NCI-H524 treated with DMSO at 0.1 percent for 48 hours (cell line): ENCODE measurements around the gene ABCA2.

Source experiments
- DNase-seq: peaks from one replicate; lab custom pipeline; 2025; lab: John Stamatoyannopoulos, UW

ABCA2 gene

GRCh38 chr9:137027369-137028262, at the start of gene ABCA2:
Gene ABCA2 (minus strand): TSS chr9:137028237. CDS start chr9:137028140, 97 bp downstream.
- no peak for DNase-seq

- no peak for DNase-seq
Observed at GRCh38 chr9:137077010-137077747, 49.1 kb upstream of the ABCA2 start, which contains the start of gene UAP1L1. Gene UAP1L1 (plus strand): TSS chr9:137077517. CDS start chr9:137077533, 16 bp downstream.

GRCh38 chr9:137076636-137077009, 48.6 kb upstream of the ABCA2 start:
- no peak for DNase-seq

- DNase-seq, result no peak
Observed at GRCh38 chr9:137075275-137075775, 47.3 kb upstream of the ABCA2 start.

DNA sequence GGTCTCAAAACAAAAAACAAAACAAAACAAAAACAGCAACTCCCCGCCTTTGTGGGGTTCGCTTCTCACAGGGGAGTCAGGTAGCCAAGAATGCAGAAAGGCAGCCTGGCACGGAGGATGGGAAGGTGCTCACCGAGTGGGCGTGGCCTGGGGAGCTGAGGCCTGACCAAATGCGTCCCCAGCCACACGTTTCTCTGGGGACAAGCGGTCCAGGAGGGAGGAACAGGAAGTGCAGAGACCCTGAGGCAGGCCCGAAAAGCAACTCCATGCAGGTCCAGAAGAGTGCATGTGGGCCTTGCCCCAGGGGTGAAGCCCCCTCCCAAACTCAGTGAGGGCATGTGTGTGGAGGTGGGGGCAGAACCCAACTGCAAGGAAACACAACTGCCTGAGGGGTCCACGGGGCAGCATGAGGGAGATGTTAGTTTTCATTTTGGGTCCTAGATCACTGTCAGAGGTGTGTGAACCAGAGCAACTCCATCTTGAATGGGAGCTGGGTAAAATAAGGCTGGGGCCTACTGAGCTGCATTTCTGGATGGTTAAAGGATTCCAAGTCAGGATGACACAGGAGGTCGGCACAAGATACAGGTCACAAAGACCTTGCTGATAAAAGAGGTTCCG, 46.7 kb upstream of the ABCA2 start:
- DNase-seq, result no peak

- DNase-seq, result no peak
Observed at GRCh38 chr9:137073992-137074399, 46.0 kb upstream of the ABCA2 start.

GRCh38 chr9:137071282-137071681, 43.2 kb upstream of the ABCA2 start:
- DNase-seq, result no peak

GRCh38 chr9:137070906-137071275, 42.9 kb upstream of the ABCA2 start:
- DNase-seq, result no peak

DNA sequence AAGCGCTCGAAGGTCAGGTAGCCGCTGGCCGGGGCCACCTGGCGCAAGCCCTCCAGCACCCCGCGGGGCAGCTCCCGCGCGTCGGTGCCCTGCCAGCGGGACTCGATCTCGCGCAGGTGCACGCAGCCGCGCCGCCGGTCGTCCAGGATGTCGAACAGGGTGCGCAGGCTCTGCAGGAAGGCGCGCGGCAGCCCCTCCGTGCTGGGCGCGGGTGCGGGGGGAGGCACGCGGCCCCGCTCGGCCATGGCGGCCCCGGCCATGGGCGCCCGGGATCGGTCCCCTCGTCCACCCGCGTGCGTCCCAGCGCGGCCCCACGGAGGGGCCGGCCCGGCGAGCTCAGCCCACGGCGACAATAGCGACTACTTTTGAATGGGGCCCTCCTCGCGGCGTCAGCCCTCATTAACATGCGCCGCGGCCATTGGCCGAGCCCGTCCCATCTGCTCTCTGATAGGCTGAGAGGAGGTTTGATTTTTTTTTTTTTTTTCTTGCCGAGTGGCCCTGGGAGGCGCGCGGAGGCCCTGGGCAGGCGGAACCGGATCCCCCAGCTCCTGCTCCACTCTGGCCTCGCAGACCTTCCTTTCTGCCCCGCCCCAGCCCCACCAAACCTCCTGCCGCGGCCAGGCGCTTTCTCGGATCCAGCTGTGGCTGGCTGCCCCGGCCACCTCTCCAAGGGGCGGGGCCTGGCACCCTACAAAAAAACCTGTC, 42.3 kb upstream of the ABCA2 start, which contains the start of gene SAPCD2:
TSS of gene SAPCD2 (minus strand) at position 357 of the 705 bp plus-strand sequence. CDS start at position 260, 97 bp downstream.
- peak; percentile 80 for DNase-seq

DNA sequence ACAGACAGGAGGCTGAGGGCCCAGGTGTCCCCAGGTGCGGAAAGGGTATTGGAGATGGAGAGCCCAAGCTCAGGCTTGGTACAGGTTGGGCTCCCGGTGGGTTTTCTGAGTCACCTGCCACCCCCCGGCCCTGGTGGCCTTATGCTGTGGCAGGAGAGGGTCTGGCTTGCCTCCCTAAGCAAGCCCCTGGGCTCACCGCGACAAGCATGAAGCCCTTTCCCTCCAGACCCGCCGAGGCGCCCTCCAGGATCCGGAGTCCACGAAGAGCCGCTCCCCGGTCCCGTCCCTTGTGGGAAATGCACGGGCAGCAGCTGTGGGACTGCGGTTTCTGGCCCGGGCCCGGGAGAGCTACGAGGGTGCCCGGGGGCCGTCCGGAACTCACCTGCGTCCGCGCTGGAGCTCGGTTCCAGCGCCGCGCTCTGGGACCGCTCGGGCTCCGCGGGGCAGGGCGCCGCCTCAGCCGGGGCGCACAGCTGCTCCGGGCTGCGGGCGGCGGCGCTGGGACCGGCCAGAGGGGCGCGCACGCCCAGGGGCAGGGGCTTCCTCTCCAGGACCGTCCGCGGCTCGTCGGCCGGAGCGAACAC, 41.6 kb upstream of the ABCA2 start:
- no peak for DNase-seq

DNA sequence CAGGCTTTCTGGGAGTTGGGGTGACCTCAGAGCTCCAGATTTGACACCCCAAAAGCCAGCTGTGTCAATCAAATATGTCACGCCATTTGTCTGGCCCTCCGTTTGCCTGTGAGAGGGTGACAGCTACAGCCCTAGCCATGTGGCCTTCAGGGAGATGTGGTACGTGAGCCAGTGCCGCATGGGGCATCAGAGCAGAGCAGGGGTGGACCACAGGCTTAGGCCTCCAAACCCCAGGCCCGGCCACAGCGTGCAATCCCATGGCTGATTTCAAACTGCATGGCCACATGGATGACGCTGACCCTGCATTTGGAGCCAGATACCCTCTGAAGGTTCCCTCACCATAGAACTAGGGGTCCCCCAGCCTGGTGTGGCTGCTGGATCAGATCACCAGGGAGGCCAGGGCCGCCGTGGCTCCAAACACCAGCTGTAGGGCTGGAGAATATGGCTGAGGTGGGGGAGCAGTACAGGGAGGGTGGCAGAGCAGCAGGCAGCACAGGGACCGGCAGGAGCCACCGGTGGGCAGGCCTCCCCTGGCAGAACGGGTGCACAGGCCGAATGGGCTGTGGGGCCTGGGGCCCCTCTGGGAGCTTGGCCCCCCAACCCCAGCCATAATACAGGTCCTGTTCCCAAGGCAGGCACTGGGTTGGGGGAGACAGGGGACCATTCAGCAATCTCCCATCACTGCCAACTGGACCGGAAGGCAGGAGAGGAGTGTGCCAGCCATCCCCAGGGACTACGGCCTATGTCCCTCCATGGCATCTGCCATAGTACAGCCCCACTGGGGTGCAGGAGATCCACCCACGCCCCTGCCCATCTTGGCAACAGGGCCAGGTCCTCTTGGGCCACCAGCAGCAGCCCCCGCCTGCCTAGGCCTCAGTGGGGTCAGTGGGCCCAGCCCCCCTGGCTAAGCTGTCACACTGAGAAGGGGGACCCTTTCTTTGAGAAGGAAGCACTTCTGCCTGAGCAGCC, 40.8 kb upstream of the ABCA2 start:
- no peak for DNase-seq

- no peak for DNase-seq
Observed at GRCh38 chr9:137067860-137068538, 40.0 kb upstream of the ABCA2 start.

DNA sequence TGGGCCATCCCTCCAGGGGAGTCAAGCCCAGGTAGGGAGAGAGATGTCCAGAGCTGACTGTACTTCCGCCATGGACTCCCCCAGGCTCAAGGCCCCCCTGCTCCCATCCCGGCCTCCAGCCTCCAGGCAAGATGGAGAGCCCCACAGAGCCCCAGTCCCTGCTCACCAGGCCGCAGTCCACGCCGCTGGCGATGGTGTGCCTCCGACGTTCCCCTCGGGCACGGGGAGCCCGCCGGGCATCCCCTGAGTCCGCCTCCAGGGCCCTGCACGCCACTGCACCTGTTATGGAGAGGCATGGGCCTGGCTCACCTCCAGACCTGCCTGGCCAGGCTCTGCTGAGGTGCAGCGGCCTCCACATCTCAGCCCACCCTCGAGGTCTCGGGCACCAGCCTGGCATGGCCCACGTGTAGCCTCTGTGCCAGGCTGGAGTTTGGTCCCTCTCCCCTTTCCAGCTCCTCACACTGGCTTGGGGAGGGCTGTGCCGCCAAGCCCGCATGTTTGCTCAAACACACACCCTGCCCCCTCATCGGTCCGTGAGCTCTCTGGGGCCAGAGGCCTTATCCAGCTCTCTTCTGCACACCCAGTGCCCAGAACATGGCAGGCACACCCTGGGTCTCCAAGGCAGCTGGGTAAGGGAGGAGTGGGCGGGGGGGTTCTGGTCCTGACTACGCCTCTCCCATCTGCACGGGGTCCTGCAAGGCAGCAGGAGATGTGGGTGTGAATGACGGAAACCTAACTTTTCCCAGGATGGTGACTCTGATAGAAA, 38.2 kb upstream of the ABCA2 start:
- DNase-seq, result no peak

GRCh38 chr9:137065336-137065967, 37.4 kb upstream of the ABCA2 start:
- DNase-seq, result no peak

DNA sequence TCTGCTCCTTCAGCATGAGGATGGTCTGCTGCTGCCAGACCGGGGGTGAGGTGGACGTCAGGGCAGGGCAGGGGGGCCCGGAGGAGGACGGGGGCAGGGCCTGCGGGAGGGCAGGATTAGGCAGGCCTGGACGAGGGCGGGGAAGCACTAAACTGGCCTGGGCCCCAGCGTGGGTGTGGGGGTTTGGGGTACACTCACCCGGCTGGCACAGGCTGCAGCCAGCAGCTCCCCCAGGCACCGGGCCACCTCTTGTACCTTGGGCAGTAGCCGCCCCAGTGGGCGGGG, 36.8 kb upstream of the ABCA2 start:
- DNase-seq, result no peak

GRCh38 chr9:137064027-137064879, 36.2 kb upstream of the ABCA2 start:
- no peak for DNase-seq

GRCh38 chr9:137063311-137064026, 35.4 kb upstream of the ABCA2 start:
- no peak for DNase-seq
